Measurements from ENCODE around the gene UBE2C. TPM values are rescaled to one million over a fixed set of nuclear protein-coding genes. Genes with fewer than 3 reads are reported as not detected.

The UBE2C gene
- total RNA-seq, 2 experiments from 2014 or later: 0.52 to 0.64 TPM

DNA sequence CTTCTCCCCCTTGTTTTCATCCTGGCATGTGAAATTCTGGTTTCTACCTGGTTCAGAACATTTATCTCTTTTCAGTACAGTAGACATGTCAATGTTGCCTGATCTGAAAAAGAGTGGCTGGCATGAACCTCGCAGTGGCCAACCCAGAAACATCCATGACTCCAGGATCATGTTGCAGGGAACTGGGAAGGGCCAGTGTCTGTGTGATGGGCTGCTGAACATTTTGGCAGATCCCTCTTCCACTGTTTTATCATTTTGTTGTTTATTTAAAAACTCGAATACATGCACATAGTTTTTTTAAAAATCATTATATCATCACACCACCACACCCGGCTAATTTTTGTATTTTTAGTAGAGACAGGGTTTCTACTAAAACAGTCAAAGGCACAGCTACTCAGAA lies 39.8 kb upstream of the UBE2C start:
- H3K4me3 ChIP-seq (ENCODE audit: low read length): no peak overlapping the region
- H3K9me3 ChIP-seq (ENCODE audit: control insufficient read depth in 1 of 2, insufficient read depth in 1 of 2, low read length in 2 of 2): no peaks in the 10 kb centered on the region
- H3K27ac ChIP-seq (ENCODE audit: low read depth in 1 of 2, low read length in 2 of 2): no peak overlapping the region
- peaks cover 5% of the 10 kb centered on the region for H3K4me1 Mint-ChIP-seq (ENCODE audit: low read depth)
- ChIA-PET CTCF (no interaction called here), POLR2A (no interaction called here)
- no peak for TF ChIP-seq CTCF (IDR thresholded peaks at IDR 0.05)
- ATAC-seq (ENCODE audit: poor library complexity) (no peak), DNase-seq (no peak)
- H3K27me3 Mint-ChIP-seq: peaks cover 18% of the 10 kb centered on the region
- no peak overlapping the region for H3K4me3 Mint-ChIP-seq
- H3K36me3 Mint-ChIP-seq (ENCODE audit: low read depth): no peaks in the 10 kb centered on the region
- no peaks in the 10 kb centered on the region for H3K9me3 Mint-ChIP-seq
- H3K36me3 ChIP-seq (ENCODE audit: insufficient read depth, low read length): no peaks in the 10 kb centered on the region
- intact Hi-C loops (cut with DNase I, micrococcal nuclease): loop anchor here (5.0 kb wide), 2 partner anchors 315 to 675 kb away; no protein-coding TSS in a partner anchor
- peaks cover 8 to 12% of the 10 kb centered on the region in 2 experiments for H3K27me3 ChIP-seq (ENCODE audit: control insufficient read depth in 1 of 2, insufficient read depth in 2 of 2, low read length in 2 of 2)
- no peak overlapping the region for H3K27ac Mint-ChIP-seq
- peaks cover 5% of the 10 kb centered on the region for H3K4me1 ChIP-seq (ENCODE audit: insufficient read depth, low read length)

DNA sequence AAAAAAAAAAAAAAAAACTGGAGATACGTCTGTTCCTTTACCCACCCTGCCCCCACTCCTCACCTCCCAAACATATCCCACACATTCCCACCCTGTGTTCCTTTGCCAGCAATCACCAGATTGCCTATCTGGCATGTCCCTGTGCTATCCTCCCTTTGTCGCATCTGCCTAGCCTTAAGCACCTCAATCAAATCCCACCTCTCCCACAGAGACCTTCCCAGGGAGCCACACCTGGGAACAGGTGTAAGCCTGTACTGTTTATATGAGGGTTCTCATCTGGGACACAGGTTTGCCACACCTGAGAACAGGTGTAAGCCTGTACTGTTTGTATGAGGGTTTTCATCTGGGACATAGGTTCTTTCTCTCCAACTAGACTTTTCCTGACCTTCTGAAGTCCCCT lies 37.5 kb upstream of the UBE2C start:
- intact Hi-C loops (cut with DNase I, micrococcal nuclease): loop anchor here (5.0 kb wide), 2 partner anchors 318 to 678 kb away; no protein-coding TSS in a partner anchor
- CTCF ChIA-PET: interaction anchor here (1.1 kb wide), 1 partner anchor 24 kb away, joined by 3 read pairs; no protein-coding TSS in a partner anchor

GRCh38 chr20:45775411-45775810 lies 37.0 kb upstream of the UBE2C start:
- ChIA-PET POLR2A (no interaction called here), CTCF (no interaction called here)
- Mint-ChIP-seq H3K36me3 (ENCODE audit: low read depth) (no peaks in the 10 kb centered on the region), H3K27ac (no peak overlapping the region), H3K9me3 (no peaks in the 10 kb centered on the region), H3K27me3 (peaks cover 26% of the 10 kb centered on the region), H3K4me3 (no peak overlapping the region), H3K4me1 (ENCODE audit: low read depth) (peaks cover 5% of the 10 kb centered on the region)
- H3K9me3 ChIP-seq (ENCODE audit: control insufficient read depth in 1 of 2, insufficient read depth in 1 of 2, low read length in 2 of 2): no peaks in the 10 kb centered on the region
- DNase-seq (no peak), ATAC-seq (ENCODE audit: poor library complexity) (no peak)
- H3K4me1 ChIP-seq (ENCODE audit: insufficient read depth, low read length): peaks cover 5% of the 10 kb centered on the region
- no peak overlapping the region for H3K4me3 ChIP-seq (ENCODE audit: low read length)
- TF ChIP-seq CTCF (IDR thresholded peaks at IDR 0.05): no peak
- H3K27ac ChIP-seq (ENCODE audit: low read depth in 1 of 2, low read length in 2 of 2): no peak overlapping the region
- peaks cover 8 to 12% of the 10 kb centered on the region in 2 experiments for H3K27me3 ChIP-seq (ENCODE audit: control insufficient read depth in 1 of 2, insufficient read depth in 2 of 2, low read length in 2 of 2)
- intact Hi-C loops (cut with DNase I, micrococcal nuclease): no loop called here
- no peaks in the 10 kb centered on the region for H3K36me3 ChIP-seq (ENCODE audit: insufficient read depth, low read length)

More for the DNA sequence above, 37.5 kb upstream of the UBE2C start:
- ATAC-seq (ENCODE audit: poor library complexity): no peak
- H3K4me1 Mint-ChIP-seq (ENCODE audit: low read depth): peaks cover 5% of the 10 kb centered on the region
- TF ChIP-seq CTCF (IDR thresholded peaks at IDR 0.05): no peak
- POLR2A ChIA-PET: no interaction called here
- peaks cover 26% of the 10 kb centered on the region for H3K27me3 Mint-ChIP-seq
- no peaks in the 10 kb centered on the region for H3K36me3 Mint-ChIP-seq (ENCODE audit: low read depth)
- no peak overlapping the region for H3K4me3 Mint-ChIP-seq
- Histone ChIP-seq H3K36me3 (ENCODE audit: insufficient read depth, low read length) (no peaks in the 10 kb centered on the region), H3K9me3 (ENCODE audit: control insufficient read depth in 1 of 2, insufficient read depth in 1 of 2, low read length in 2 of 2) (no peaks in the 10 kb centered on the region), H3K27me3 (ENCODE audit: control insufficient read depth in 1 of 2, insufficient read depth in 2 of 2, low read length in 2 of 2) (peaks cover 8 to 12% of the 10 kb centered on the region in 2 experiments), H3K4me1 (ENCODE audit: insufficient read depth, low read length) (peaks cover 5% of the 10 kb centered on the region), H3K27ac (ENCODE audit: low read depth in 1 of 2, low read length in 2 of 2) (no peak overlapping the region), H3K4me3 (ENCODE audit: low read length) (no peak overlapping the region)
- H3K27ac Mint-ChIP-seq: no peak overlapping the region
- no peak for DNase-seq
- no peaks in the 10 kb centered on the region for H3K9me3 Mint-ChIP-seq
